Measurements from ENCODE around the gene CHMP2B.
A peak's percentile ranks its signal among the peaks of the same experiment; 100 is the strongest.

CHMP2B gene

DNA sequence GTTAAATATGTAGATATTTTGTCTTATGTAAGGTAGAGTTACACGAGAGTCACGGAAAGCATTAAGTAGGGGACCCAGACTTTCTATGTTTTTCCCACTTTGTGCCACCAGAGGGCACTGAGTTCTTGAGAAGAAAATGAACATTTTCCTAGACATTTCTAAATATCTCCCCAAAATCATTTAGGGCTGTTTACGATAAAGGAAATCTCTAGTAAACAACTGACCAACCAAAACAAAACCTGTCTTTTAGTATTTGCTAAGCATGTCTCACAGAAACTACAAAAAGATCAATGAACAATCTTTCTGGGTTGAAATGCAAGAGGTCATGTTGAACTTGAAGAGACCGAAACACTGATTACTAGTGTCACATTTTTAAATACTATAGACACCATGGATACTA, 33.2 kb downstream of the CHMP2B start:
- TF ChIP-seq ZNF654 (tag by site-specific recombination; IDR thresholded peaks at IDR 0.05; ENCODE audit: low read depth) (peak; percentile 47), ZNF560 (tag by site-specific recombination; IDR thresholded peaks at IDR 0.05; ENCODE audit: borderline replicate concordance) (no peak), ZNF155 (tag by site-specific recombination; IDR thresholded peaks at IDR 0.05) (no peak)
- Histone ChIP-seq H3K4me3 (ENCODE audit: low read depth, low read length) (no peak overlapping the region), H3K4me1 (ENCODE audit: control insufficient read depth, insufficient read depth, low read length) (no peaks in the 10 kb centered on the region), H3K27ac (ENCODE audit: extremely low read depth, low read depth, low read length) (no peak overlapping the region), H3K36me3 (ENCODE audit: control insufficient read depth in 2 of 2, insufficient read depth in 1 of 2, low read length in 2 of 2) (no peaks in the 10 kb centered on the region), H3K9me3 (ENCODE audit: control insufficient read depth, insufficient read depth, low read depth, low read length) (no peaks in the 10 kb centered on the region)
- ChIA-PET POLR2A (no interaction called here), CTCF (interaction anchor here (0.7 to 2.3 kb wide), 14 partner anchors 9 to 853 kb away, joined by 3 to 15 read pairs (median 4); no protein-coding TSS in a partner anchor)

- Histone ChIP-seq H3K4me1 (ENCODE audit: control insufficient read depth, insufficient read depth, low read length) (no peaks in the 10 kb centered on the region), H3K27ac (ENCODE audit: extremely low read depth, low read depth, low read length) (no peak overlapping the region), H3K36me3 (ENCODE audit: control insufficient read depth in 2 of 2, insufficient read depth in 1 of 2, low read length in 2 of 2) (no peaks in the 10 kb centered on the region), H3K4me3 (ENCODE audit: low read depth, low read length) (no peak overlapping the region), H3K9me3 (ENCODE audit: control insufficient read depth, insufficient read depth, low read depth, low read length) (no peaks in the 10 kb centered on the region)
- CTCF ChIA-PET, result no interaction called here
- POLR2A ChIA-PET, result no interaction called here
- no peak for TF ChIP-seq ZNF664 (tag by site-specific recombination; IDR thresholded peaks at IDR 0.05)
- TF ChIP-seq, protein P1, sequence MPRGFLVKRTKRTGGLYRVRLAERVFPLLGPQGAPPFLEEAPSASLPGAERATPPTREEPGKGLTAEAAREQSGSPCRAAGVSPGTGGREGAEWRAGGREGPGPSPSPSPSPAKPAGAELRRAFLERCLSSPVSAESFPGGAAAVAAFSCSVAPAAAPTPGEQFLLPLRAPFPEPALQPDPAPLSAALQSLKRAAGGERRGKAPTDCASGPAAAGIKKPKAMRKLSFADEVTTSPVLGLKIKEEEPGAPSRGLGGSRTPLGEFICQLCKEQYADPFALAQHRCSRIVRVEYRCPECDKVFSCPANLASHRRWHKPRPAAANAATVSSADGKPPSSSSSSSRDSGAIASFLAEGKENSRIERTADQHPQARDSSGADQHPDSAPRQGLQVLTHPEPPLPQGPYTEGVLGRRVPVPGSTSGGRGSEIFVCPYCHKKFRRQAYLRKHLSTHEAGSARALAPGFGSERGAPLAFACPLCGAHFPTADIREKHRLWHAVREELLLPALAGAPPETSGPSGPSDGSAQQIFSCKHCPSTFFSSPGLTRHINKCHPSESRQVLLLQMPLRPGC (tag by site-specific recombination; IDR thresholded peaks at IDR 0.05), result no peak
- TF ChIP-seq ZNF530 (tag by site-specific recombination; IDR thresholded peaks at IDR 0.05; ENCODE audit: low read depth), result no peak
- no peak for TF ChIP-seq ZNF350 (tag by site-specific recombination; IDR thresholded peaks at IDR 0.05)
These were observed 34.8 kb downstream of the CHMP2B start for GRCh38 chr3:87261925-87262324.

DNA sequence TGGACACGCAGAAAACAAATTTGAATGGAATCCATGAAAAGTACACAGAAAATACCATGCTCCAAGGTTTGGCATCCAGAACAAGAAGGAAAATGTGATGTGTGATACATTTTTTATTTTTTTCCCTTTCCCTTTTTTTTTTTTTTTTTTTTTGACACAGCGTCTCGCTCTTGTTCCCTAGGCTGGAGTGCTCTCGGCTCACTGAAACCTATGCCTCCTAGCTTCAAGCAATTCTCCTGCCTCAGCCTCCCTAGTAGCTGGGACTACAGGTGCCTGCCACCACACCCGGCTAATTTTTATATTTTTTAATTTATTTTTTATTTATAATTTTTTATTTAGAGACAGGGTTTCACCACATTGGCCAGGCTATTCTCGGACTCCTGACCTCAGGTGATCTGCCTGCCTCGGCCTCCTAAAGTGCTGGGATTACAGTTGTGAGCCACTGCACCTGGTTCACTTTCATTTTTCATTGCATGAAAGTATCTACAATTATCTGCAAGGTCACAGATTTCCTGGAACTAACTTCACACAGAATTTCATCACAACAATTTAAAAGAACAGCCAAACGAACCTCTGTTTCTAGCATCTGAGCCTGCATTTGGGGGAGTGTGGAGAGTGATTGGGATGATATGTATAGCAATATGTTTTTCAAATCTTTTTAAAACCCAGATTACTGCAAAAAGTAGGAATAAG, 41.0 kb downstream of the CHMP2B start:
- Histone ChIP-seq H3K9me3 (ENCODE audit: control insufficient read depth, insufficient read depth, low read depth, low read length) (no peaks in the 10 kb centered on the region), H3K4me3 (ENCODE audit: low read depth, low read length) (no peak overlapping the region), H3K27ac (ENCODE audit: extremely low read depth, low read depth, low read length) (no peak overlapping the region), H3K36me3 (ENCODE audit: control insufficient read depth in 2 of 2, insufficient read depth in 1 of 2, low read length in 2 of 2) (no peaks in the 10 kb centered on the region), H3K4me1 (ENCODE audit: control insufficient read depth, insufficient read depth, low read length) (0 out of 2 replicates have a peak, but pooled peaks cover 2% of the 10 kb centered on the region)
- ChIA-PET POLR2A (no interaction called here), CTCF (no interaction called here)
- TF ChIP-seq HOXD13 (CRISPR knock-in tag; IDR thresholded peaks at IDR 0.05; ENCODE audit: borderline replicate concordance) (no peak), ZNF624 (tag by site-specific recombination; IDR thresholded peaks at IDR 0.05) (no peak), ZNF473 (tag by site-specific recombination; IDR thresholded peaks at IDR 0.05) (no peak), MEIS1 (CRISPR knock-in tag; IDR thresholded peaks at IDR 0.05; ENCODE audit: borderline replicate concordance) (no peak), ZNF530 (tag by site-specific recombination; IDR thresholded peaks at IDR 0.05; ENCODE audit: low read depth) (no peak), BCL6B (tag by site-specific recombination; IDR thresholded peaks at IDR 0.05) (no peak), ZNF146 (tag by site-specific recombination; IDR thresholded peaks at IDR 0.05) (no peak), ZNF426 (tag by site-specific recombination; IDR thresholded peaks at IDR 0.05) (no peak), SP2 (tag by site-specific recombination; IDR thresholded peaks at IDR 0.05) (no peak), ZNF404 (tag by site-specific recombination; IDR thresholded peaks at IDR 0.05) (no peak), KLF16 (tag by site-specific recombination; IDR thresholded peaks at IDR 0.05) (no peak), SETDB1 (IDR thresholded peaks at IDR 0.05; ENCODE audit: insufficient read length, low read length) (no peak), ZBTB26 (tag by site-specific recombination; optimal IDR thresholded peaks at IDR 0.05) (no peak), ZNF610 (tag by site-specific recombination; IDR thresholded peaks at IDR 0.05; ENCODE audit: borderline replicate concordance) (no peak), ZNF521 (tag by site-specific recombination; IDR thresholded peaks at IDR 0.05) (no peak), ZNF132 (tag by site-specific recombination; IDR thresholded peaks at IDR 0.05; ENCODE audit: borderline replicate concordance) (no peak)
